Fibroblast of skin of left biceps (primary cell): ENCODE data around the gene RABL6.

ENCODE experiments used
- DNase-seq, 2 experiments: peaks; one replicate each; pipeline ENCODE4 v3.0.0-alpha.2; 2013; ENCODE audit warnings: low read depth in 2 of 2

The RABL6 gene

DNA sequence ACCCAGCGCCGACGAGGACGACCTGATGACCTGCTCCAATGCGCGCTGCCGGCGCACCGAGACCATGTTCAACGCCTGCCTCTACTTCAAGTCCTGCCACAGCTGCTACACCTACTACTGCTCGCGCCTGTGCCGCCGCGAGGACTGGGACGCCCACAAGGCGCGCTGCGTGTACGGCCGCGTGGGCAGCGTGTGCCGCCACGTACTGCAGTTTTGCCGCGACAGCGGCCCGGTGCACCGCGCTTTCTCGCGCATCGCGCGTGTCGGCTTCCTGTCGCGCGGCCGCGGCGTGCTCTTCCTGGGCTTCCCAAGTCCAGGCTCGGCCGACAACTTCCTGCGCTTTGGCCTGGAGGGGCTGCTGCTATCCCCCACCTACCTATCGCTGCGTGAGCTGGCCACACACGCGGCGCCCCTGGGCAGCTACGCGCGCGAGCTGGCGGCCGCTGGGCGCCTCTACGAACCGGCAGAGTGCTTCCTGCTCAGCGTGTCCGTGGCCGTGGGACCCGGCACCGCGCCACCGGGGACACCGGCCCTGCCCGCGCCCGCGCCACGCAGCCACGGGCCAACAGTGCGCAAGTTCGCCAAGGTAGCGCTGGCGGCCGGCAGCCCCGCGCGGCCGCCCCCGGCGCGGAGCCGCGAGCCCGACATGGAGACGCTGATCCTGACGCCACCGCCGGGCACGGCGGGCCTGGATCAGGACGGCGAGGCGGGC is 38.8 kb downstream of the RABL6 start:
- no peak for DNase-seq

DNA sequence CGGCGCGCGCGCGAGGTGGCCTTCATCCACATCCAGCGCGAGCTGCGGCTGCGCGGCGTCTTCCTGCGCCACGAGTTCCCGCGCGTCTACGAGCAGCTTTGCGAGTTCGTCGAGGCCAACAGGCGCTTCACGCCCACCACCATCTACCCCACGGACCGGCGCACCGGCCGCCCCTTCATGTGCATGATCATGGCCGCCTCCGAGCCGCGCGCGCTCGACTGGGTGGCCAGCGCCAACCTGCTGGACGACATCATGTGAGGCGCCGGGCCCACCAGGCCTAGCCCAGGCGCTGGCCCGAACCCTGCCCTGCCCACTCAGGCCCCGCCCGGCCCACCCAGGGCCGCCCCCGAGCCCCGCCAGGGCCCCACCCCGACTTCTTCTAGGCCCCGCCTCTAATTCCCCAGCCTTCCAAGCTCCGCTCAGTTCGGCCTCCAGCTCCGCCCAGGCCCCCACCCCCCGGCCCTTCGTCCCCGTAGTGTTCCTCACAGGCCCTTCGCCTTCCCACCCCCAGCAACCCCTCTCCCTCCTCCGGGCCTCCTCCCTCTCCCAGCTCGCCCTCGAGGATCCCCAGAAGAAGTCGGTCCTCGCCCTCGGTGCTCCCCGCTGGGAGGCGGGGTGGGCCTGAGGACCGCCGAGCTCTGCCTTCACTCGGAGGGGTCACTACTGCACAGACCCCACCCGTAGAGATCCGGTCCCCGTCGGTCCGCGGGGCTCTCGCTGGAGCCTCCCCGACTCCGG is 39.5 kb downstream of the RABL6 start:
- DNase-seq: peak in 1 of 2 experiments; percentile 37

DNA sequence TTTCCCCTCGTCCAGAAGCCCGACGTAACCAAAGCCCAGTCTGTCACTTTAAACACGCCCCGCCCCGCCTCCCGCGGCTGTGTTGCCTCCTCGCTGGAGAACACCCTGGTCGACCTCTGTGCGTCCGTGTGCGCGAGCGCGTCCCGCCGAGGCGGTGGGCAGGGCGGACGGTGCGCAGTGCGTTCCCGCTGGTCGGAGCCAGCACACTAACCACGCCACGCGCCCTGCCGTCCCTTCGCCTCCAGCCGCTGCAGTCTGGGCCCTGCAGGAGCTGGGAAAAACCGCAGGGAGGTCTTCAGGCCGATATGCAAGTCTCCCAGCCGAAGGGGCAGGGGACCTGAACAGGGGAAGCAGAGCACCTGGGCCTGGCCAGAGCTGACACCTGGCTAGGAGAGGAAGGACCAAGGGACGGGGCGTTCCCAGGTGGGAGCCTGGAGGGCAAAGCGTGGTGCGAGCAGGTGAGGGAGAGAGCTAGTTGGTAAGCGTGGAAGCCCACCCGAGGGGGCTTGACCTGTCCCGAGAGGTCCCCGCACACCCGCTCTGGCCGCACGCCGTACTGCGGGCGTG is 40.2 kb downstream of the RABL6 start:
- peak in 1 of 2 experiments; percentile 41 for DNase-seq

DNA sequence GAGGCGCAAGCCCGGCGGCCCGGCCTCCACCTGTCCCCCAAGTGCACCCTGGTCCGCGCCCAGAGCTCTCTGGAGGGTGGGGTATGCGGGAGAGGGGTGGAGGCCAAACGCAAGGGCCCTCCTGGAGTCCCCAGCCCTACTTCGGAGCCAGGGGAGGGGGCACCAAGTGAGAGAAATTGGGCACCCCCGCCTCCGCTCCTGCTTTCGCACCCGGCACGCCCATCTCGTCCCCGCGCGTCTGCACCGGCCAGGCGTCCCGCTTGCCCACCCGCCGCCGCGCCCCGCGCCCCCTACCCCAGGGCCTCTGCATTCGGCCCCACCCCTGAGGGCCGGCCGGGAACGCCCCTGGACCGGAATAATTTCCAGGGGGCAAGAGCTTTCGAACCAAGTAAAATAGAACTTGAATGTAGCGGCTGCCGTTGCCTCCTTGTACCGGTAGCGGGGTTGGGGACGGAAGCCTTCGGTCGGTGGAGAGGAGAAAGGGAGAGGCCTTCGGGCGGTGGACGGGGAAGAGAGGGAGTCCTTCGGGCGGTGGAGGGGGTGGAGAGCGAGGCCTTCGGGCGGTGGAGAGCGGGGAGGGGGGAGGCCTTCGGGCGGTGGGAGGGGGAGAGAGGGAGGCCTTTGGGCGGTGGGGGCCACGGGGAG is 40.8 kb downstream of the RABL6 start:
- DNase-seq: no peak

DNA sequence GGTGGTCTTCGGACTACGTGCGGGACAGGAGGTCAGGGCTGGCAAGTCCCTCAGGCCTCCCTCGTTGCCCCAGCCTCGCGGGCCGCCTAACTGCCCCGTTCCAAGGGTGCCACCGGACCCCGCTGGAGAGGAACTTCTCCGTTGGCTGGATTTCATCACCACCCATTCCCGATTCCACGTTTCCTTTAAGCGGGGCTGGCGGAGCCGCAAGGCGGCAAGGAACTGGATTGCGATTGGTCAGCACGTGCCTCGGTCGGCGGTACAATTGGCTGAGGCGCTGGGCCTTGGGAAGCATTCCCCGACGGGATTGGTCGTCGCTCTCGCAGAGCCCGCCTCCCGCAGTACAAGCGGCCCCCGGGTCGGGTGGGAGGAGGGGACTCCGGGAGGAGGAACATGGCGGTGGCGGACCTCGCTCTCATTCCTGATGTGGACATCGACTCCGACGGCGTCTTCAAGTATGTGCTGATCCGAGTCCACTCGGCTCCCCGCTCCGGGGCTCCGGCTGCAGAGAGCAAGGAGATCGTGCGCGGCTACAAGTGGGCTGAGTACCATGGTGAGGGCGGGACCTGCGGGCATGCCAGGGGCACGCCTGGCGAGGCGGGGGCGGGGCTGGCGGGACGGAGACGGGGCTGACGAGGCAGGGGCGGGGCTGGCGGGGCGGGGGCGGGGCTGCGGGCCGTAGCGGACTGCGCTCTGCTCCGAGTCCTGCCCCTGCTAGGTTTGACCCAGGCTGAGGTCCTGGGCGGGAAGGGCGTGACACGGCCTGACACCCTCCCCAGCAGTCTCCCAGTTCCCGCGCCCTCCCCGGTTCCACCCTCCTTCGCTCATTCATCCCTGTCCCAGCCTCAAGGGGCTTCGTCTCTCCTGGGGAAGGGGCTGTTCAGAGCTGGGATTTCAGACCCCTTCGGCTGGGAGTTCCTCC is 41.6 kb downstream of the RABL6 start, which contains the start of gene PHPT1:
Gene PHPT1 (plus strand): TSS at position 372 of the 922 bp plus-strand sequence. CDS start 22 bp downstream, at position 394.
- peak; percentile 96 to 97 for DNase-seq

DNA sequence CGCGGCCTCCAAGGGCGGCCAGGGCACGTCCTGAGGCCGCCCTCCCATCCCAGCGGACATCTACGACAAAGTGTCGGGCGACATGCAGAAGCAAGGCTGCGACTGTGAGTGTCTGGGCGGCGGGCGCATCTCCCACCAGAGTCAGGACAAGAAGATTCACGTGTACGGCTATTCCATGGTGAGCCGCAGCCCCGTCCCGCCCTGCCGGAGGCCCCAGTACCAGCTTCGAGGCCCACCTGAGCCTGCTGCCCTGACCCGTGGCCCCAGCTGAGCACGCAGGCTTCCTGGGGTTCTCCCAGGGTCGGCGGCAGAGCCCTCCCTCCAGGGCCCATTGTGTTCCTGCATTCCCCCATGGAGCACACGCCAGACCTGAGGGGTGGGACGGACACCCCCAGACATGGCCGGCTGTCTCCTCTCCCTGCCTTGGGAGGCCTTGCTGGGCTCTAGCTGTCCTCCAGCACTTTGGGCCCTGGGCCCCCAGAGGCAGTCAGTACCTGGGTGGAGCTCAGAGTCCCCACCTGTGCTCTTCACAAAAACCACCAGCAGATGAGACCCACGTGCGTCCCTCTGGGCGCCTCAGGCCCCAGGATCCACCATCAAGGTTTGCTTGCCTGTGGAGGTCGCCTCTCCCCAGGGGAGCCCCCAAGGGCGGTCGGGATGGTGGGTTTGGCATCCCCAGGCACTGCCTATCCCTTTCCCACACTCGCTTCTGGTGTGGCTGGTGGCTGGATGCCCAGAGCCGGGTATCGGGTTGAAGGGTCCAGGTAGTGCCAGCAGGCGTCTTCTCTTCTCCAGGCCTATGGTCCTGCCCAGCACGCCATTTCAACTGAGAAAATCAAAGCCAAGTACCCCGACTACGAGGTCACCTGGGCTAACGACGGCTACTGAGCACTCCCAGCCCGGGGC is 42.5 kb downstream of the RABL6 start:
- no peak for DNase-seq

DNA sequence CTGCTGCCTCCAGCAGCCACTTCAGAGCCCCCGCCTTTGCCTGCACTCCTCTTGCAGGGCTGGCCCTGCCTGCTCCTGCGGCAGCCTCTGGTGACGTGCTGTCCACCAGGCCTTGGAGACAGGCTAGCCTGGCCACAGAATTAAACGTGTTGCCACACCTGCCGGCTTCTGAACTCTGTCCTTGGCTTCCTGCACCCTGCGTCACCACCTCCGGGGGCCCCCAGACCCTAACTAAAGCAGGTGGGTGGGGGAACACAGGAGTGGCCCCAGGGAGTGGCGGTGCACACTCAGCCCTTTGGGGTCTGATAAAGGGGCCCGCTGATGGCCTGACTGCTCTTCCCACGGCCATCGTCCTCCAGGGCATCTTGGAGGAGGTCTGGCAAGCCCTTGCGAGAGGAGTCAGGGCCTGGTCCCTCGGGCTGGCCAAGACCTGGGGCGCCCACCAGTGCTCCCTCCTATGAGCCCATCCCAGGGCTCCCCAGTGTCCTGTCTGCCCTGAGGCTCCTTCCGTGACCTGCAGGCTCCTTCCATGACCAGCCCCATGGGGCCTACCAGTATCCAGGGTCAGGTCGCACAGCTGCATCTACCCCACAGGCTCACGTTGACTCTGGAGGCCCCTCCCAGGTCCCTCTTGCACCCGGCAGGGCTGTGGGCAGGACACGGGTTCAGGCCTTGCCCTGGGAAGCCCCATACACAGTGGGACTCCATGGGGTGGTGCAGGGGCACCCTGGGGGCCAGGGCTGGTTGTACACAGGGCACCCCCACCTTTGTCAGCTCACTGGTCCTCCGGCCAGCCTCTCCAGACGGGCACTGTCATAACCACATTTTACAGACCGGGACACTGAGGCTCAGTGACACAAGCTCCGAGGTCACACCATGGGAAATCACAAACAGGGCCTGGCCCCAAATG is 43.4 kb downstream of the RABL6 start:
- DNase-seq: no peak

DNA sequence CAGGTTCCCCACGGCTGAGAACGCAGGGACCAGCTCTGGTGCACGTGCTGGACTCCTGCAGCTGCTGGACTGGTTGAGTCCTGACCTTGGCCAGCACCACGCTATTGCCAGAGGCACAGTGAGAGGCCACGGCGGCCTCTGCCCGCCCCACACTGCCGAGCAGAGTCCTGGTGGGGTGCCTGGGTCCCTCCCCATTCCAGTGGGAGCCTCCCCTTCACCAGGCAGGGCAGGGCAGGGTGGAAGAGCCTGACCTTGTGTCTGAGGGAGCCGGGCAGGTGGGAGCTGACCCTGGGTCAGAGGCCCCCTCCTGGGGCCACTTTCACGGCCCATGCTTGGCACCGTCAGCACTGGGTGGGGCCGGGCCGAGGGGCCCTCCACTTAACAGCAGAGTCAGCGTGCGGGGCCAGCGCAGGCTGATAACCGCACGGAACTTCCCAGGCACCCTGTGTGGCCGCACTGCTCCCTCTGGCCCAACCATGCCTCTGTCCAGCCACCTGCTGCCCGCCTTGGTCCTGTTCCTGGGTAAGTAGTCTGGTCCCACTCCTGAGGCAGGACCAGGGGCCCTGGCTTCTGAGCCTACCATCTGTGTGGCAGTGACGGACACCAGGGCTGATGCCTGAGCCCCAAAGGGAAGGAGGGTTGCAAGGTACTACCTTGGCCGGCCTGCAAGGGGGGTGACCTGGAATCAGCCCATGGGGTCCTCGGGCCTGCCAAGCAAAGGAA is 44.4 kb downstream of the RABL6 start, which contains the start of gene MAMDC4:
Gene MAMDC4 (plus strand): TSS at position 406 of the 723 bp plus-strand sequence. CDS start 71 bp downstream, at position 477.
- DNase-seq: no peak

DNA sequence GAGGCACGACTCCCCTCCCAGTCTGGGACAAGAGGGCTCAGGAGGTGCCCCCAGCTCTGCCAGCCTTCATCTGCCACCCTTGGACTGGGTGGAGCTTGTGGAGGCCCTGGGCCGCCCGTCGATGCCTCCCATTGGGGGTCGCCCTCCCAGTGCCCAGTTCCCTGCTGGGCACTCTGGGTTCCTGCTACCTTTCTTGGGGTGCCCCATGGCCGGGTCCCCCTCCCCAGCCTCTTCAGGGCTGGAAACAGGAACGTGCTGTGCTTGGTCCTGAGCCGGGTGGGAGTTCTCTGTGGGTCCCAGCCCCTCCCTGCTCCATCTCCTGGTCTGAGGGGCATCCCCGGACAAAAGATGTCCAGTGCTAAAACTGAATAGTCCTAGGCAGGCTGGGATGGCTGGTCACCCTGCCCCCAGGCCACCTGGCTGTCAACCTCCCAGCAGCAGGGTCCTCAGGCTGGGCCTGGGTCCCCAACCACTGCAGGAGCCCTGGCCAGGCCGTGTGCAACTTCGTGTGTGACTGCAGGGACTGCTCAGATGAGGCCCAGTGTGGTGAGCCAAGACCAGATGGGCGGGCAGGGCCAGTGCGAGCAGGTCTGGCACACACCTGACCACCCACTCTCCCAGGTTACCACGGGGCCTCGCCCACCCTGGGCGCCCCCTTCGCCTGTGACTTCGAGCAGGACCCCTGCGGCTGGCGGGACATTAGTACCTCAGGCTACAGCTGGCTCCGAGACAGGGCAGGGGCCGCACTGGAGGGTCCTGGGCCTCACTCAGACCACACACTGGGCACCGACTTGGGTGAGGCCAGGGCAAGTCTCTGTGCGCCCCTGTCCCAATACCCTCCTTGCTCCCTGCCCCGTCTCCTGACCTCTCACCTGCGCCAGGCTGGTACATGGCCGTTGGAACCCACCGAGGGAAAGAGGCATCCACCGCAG is 45.2 kb downstream of the RABL6 start:
- no peak for DNase-seq

DNA sequence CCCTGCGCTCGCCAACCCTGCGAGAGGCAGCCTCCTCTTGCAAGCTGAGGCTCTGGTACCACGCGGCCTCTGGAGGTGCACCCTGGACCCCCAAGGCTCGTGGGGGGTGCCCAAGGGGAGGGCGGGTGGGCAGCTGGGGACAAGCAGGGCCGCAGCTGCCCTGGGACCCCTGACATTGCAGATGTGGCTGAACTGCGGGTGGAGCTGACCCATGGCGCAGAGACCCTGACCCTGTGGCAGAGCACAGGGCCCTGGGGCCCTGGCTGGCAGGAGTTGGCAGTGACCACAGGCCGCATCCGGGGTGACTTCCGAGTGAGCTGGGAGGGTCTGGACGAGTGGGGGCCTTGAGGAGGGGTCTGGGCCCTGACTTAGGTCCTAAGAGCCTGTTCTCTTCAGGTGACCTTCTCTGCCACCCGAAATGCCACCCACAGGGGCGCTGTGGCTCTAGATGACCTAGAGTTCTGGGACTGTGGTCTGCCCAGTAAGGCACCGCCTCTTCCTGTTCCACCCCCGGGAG is 45.9 kb downstream of the RABL6 start:
- no peak for DNase-seq

DNA sequence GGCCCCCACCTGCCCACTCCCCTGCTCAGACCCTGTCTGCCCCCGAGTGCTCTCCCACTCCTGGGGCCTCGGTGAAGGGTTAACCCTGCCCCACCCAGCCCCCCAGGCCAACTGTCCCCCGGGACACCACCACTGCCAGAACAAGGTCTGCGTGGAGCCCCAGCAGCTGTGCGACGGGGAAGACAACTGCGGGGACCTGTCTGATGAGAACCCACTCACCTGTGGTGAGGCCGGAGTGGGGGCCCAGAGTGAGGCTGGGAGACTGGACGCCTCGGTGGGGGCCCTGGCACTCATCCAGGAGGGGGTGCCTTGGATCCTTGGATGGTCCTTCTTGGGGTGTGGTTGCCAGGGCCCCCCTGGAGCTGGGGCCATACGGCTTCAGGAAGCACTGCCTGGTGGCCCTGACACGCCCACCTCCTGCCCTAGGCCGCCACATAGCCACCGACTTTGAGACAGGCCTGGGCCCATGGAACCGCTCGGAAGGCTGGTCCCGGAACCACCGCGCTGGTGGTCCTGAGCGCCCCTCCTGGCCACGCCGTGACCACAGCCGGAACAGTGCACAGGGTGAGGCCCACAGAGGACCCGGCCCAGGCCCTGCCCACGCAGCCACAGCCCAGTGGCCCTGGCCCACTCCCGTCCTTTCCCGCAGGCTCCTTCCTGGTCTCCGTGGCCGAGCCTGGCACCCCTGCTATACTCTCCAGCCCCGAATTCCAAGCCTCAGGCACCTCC is 46.5 kb downstream of the RABL6 start:
- DNase-seq: no peak

DNA sequence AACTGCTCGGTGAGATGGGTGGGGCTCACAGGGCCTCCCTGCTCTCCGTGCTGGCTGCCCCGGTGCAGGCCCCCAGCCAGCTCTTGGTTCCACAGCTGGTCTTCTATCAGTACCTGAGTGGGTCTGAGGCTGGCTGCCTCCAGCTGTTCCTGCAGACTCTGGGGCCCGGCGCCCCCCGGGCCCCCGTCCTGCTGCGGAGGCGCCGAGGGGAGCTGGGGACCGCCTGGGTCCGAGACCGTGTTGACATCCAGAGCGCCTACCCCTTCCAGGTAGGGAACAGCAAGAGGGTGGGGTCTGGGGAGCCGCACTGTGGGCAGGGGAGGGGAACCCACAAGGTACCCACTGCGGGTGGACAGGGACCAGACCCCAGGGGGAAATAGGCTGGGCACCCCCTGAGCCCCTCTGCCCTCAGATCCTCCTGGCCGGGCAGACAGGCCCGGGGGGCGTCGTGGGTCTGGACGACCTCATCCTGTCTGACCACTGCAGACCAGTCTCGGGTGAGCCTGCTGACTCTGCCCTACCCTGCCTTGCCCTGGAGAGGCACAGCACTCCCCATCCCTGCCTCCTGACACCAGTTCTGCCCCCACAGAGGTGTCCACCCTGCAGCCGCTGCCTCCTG is 47.2 kb downstream of the RABL6 start:
- no peak for DNase-seq

DNA sequence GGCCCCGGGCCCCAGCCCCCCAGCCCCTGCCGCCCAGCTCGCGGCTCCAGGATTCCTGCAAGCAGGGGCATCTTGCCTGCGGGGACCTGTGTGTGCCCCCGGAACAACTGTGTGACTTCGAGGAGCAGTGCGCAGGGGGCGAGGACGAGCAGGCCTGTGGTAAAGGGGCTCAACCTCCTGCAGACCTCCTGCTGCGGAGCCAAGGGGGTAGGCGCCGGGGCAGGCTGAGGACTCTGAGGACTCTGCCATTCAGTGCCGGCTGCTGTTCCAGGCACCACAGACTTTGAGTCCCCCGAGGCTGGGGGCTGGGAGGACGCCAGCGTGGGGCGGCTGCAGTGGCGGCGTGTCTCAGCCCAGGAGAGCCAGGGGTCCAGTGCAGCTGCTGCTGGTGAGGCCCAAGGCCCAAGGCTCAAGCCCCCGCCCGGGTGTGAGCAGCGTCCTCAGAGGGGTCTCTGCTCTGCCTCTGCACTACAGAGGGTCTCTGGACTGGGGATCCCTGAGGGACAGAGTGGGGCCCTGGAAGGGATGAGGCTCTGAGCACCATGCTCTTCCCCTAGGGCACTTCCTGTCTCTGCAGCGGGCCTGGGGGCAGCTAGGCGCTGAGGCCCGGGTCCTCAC is 47.8 kb downstream of the RABL6 start:
- no peak for DNase-seq

DNA sequence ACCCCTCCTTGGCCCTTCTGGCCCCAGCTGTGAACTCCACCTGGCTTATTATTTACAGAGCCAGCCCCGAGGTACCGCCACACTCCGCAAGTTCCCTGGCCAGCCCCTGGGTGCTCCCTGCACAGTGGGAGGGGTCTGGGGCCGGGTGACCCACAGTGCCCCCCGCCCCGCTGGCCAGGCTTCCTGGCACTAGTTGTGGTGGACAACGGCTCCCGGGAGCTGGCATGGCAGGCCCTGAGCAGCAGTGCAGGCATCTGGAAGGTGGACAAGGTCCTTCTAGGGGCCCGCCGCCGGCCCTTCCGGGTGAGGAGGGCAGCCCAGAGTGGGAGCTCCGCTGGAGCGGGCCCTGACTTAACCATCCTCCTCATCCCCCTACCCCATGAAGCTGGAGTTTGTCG is 48.3 kb downstream of the RABL6 start:
- no peak for DNase-seq

DNA sequence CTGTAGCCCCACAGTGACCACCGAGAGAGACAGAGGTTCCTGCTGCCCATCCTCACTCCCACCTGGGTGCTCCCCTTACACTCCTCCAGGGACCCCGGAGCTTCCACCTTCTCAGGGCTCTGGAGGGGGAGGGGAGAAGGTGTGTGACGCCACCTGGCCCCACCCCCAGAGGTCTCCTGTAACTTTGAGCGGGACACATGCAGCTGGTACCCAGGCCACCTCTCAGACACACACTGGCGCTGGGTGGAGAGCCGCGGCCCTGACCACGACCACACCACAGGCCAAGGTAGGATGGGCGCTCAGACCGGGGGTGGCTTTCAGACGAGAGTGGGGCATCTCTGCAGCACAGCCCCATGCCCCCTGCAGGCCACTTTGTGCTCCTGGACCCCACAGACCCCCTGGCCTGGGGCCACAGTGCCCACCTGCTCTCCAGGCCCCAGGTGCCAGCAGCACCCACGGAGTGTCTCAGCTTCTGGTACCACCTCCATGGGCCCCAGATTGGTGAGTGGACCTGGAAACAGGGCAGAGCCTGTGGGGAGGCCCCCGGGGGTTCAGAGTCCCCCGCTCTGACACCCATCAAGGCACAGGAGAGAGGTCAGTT is 48.9 kb downstream of the RABL6 start:
- no peak for DNase-seq
